ENCODE data around the gene PROB1.

DNA sequence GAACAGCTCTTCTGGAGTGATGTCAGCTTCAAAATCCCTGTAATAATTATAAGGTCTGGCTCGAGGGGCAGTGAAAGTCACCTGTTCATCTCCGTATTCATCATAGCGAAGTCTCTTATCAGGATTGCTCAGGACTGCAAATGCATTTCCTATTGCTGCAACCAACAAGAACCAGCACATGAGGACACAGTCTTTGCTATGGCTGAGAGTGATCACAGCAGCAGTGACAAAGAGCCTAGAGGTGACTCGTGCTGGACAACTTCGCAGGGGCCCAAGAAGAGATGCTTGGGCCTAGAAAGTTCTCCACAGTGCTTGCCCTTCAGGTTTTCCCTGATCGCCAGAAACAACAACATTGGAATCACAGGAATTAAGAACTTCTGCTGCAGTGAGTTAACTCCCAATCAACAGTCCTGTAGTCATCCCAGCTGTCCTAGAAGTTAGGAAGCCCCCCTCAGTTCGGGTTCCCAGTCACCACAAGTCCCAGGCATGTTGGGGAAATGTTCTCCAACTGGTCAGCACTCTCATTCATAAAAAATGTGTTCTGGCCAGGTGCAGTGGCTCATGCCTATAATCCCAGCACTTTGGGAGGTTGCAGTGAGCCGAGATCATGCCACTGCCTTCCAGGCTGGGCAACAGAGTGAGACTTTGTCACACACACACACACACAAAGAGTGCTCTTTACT, 31.4 kb upstream of the PROB1 start:
- TF ChIP-seq POLR2A (IDR thresholded peaks at IDR 0.05; ENCODE audit: low read length) (no peak), GATA1 (IDR thresholded peaks at IDR 0.05; ENCODE audit: low read depth, low read length) (no peak)
